Myocyte (in vitro differentiated cells): ENCODE results near the gene RBM6. TPM values are rescaled to one million over a fixed set of nuclear protein-coding genes. Genes with fewer than 3 reads are reported as not detected.
"Not testable (repeated sequence)": the region's sequence is repeated elsewhere in the genome, so short reads cannot be mapped to it uniquely, and the experiment has no call there.

ENCODE experiments used
- DNase-seq: peaks from one replicate; pipeline ENCODE4 v3.0.0-alpha.2; 2012; ENCODE audit warnings: low read depth
- total RNA-seq: library from RNA; depleted of rRNA; stranded (reverse); fragments of >200 nt; gene quantifications from 2 replicates; pipeline ENCODE4 v1.2.3, GENCODE V29; 2014

The RBM6 gene
- total RNA-seq, 1 donor from 2014 or later: 56.7 TPM

- no peak for DNase-seq
Measured at GRCh38 chr3:49912881-49913281, 27.1 kb upstream of the RBM6 start.

GRCh38 chr3:49914906-49915305 lies 25.0 kb upstream of the RBM6 start:
- DNase-seq: no peak

GRCh38 chr3:49916686-49917085 lies 23.3 kb upstream of the RBM6 start:
- no peak for DNase-seq

DNA sequence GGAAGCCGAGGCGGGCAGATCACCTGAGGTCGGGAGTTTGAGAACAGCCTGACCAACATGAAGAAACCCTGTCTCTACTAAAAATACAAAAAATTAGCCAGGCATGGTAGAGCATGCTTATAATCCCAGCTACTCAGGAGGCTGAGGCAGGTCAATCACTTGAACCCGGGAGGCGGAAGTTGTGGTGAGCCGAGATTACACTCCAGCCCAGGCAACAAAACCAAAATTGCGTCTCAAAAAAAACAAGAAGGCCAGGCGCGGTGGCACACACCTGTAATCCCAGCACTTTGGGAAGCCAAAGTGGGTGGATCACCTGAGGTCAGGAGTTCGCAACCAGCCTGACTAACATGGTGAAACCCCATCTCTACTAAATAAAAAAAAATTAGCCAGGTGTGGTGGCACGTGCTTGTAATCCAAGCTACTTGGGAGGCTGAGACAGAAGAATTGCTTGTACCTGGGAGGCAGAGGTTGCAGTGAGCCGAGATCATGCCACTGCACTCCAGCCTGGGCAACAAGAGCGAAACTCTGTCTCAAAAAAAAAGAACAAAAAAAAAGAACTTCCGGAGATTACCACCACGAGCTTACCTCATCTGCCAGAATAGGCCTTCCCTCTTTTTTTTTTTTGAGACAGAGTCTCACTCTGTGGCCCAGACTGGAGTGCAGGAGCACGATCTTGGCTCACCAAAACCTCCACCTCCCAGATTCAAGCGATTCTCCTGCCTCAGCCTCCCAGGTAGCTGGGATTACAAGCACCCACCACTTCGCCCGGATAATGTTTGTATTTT lies 22.0 kb upstream of the RBM6 start:
- not testable (repeated sequence) for DNase-seq

- DNase-seq: peak; percentile 58
Measured at GRCh38 chr3:49924683-49925082, 15.3 kb upstream of the RBM6 start.

- DNase-seq: no peak
Measured at GRCh38 chr3:49925485-49925884, 14.5 kb upstream of the RBM6 start.

DNA sequence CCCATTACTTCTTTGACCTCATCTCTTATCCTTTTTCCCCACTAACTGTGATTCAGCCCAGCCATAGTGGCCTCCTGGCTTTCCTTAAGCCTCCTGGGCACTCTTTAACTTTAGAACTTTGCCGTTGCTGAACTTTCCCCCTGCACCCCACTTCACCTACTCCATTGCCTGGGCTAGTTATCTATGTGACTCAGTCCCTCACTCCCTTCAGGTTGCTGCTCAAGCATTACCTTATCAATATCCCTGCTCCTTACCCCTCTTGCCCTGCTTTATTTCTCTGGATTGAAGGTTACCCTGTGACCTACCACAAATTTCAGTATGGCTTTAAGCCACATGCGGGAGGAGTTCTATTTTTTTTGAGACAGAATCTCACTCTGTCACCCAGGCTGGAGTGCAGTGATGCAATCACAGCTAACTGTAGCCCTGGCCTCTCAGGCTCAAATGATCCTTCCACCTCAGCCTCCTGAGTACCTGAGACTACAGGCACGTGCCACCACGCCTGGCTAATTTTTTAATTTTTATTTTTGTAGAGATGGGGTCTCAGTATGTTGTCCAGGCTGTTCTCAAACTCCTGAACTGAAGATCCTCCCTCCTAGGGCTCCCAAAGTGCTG lies 13.7 kb upstream of the RBM6 start:
- no peak for DNase-seq

- no peak for DNase-seq
Measured at GRCh38 chr3:49927798-49928197, 12.2 kb upstream of the RBM6 start.

- no peak for DNase-seq
Measured at GRCh38 chr3:49928481-49929017, 11.4 kb upstream of the RBM6 start.

GRCh38 chr3:49929291-49930167 lies 10.4 kb upstream of the RBM6 start, which contains the start of gene MON1A:
MON1A (minus strand) TSS chr3:49929811; CDS start chr3:49913346, 16,465 bp downstream.
- DNase-seq: peak; percentile 95

- DNase-seq: no peak
Measured at GRCh38 chr3:49930168-49930690, 9.7 kb upstream of the RBM6 start.

DNA sequence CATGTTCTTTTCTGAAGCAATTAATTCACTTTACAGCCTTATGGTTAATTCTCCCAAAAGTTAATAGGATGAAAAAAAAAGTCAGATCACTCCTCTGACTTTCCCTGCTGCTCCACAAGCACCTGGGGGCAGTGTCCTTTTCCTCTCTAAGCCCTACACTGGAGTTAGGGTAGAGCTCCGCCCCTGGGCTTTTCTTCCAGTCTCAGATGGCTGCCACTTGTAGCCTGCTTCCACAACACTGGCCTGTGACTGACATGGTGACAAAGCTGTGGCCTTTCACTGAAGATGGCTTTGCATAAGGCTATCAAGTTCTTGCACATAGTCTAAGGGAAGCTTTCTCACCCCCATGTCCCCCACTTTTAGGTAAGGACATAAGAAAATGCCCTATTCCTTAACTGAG lies 9.0 kb upstream of the RBM6 start:
- DNase-seq: peak; percentile 38

GRCh38 chr3:49932281-49932680 lies 7.7 kb upstream of the RBM6 start:
- DNase-seq: not testable (repeated sequence)

DNA sequence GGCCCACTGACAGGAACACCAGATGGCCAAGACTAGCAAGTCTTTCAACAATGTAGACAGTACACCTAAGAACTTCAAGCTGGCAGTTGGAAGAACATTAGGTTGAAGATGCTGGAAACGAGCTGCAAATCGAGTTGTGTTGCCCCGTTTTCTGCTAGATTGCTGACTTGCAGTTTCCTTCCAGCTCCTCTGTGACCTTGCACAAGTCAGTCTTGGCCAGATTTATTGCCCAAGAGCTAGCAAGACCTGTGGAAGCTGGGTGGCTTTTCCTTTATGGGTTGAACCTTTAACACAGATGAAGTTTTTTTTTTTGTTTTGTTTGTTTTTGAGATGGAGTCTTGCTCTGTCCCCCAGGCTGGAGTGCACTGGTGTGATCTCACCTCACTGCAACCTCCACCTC lies 2.9 kb upstream of the RBM6 start:
- no peak for DNase-seq

- DNase-seq: no peak
Measured at GRCh38 chr3:49940667-49941249, 808 bp downstream of the RBM6 start.

DNA sequence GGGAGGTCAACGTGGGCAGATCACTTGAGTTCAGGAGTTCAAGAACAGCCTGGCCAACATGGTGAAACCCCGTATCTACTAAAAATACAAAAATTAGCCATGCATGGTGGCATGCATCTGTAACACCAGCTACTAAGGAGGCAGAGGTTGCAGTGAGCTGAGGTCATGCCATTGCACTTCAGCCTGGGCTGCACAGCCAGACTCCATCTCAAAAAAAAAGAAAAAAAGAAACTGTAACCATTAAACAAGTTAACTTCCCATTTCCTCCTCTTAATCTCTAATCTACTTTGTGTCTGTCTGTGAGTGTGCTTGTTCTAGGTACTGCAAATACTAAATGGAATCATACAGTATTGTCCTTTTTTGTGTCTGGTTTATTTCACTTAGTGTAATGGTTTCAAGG lies 2.7 kb downstream of the RBM6 start:
- no peak for DNase-seq

GRCh38 chr3:49952924-49953323 lies 13.0 kb downstream of the RBM6 start:
- DNase-seq: no peak

DNA sequence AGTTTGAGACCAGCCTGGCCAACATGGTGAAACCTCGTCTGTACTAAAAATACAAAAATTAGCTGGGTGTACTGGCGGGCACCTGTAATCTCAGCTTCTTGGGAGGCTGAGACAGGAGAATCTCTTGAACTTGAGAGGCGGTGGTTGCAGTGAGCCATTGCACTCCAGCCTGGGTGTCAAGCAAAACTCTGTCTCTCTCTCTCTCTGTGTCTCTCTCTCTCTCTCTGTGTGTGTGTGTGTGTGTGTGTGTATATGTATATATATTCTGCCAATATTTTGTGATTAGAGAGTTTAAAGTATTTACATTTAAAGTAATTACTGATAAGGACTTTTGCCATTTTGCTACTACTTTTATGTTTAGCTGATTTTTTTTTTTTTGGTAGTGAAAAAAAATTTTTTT lies 15.7 kb downstream of the RBM6 start:
- DNase-seq: no peak

DNA sequence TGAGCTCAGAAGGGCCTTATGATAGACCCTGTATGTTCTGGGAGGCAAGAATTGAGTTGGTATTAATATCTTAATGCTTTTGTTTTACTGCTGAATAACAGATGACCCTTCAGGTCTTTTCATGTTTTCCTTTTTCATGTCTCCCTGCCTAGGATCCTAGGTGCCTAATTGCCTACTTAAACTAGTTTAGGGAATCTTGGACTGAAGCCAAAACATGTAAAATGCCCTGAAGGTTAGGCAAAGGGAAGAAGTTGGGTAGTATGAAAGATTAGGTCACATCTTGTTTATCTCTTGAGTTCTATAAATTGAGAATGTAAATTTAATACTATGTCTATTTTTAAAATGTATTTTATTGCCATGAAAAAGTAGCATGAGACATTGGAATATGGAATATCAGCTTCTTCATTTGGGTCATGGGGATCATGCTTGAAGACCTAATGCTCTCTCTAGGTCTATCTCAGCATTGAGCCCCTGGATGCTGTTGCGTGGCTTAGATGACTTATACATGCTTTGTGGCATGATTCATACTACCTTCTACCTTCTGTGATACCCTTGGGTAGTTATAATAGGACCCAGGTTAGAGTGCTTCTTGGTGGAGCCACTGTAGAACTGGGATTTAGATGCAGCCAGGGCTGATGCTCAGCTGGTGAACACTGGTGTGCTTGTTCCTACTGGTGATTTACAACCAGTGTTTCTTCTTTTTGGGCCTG lies 26.4 kb downstream of the RBM6 start:
- DNase-seq: no peak

DNA sequence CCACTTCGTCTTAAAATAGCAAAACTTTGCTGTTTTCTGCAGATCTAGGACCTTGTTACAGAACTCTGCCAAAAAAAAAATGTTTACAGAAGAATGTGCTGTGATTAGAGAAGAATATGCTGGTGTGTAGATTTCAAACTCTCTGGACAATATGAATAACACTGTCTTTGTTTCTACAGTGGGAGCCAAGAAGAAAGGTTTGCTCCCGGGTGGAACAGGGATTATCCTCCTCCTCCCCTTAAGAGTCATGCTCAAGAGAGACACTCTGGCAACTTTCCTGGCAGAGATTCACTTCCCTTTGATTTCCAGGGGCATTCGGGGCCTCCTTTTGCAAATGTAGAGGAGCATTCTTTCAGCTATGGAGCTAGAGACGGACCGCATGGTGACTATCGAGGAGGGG lies 27.3 kb downstream of the RBM6 start:
- no peak for DNase-seq
